HG03558 (cell line): ENCODE data around the gene HSD17B2.
"Not testable (repeated sequence)": the region's sequence is repeated elsewhere in the genome, so short reads cannot be mapped to it uniquely, and the experiment has no call there.

Source experiments
- ATAC-seq: cut with Tn5 transposase; IDR thresholded peaks from one replicate; pipeline ENCODE4 v1.9.1; 2021; ENCODE audit warnings: moderate number of reproducible peaks; ENCODE audit not compliant: unreplicated experiment; ENCODE audit errors: extremely low read depth

The HSD17B2 gene, protein sequence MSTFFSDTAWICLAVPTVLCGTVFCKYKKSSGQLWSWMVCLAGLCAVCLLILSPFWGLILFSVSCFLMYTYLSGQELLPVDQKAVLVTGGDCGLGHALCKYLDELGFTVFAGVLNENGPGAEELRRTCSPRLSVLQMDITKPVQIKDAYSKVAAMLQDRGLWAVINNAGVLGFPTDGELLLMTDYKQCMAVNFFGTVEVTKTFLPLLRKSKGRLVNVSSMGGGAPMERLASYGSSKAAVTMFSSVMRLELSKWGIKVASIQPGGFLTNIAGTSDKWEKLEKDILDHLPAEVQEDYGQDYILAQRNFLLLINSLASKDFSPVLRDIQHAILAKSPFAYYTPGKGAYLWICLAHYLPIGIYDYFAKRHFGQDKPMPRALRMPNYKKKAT

DNA sequence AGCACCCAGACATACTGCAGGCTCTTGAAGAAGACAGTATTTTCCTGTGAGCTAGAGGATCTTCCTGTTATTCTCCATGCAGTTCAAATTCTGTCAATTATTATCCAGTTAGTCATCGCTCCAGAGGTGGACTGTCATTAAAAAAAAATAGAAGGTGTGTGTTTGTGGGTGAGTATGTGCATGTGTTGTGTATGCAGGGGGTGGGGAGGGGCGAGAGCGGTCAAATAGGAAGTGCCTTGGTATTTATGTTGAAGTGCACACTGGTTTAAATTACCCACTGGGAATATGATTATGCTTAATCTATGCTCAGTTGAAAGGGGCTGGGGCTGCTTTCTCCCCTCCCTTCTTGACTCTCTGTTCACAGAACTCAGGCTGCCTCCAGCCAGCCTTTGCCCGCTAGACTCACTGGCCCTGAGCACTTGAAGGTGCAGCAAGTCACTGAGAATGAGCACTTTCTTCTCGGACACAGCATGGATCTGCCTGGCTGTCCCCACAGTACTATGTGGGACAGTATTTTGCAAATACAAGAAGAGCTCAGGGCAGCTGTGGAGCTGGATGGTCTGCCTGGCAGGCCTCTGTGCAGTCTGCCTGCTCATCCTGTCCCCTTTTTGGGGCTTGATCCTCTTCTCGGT, at the start of gene HSD17B2:
Gene HSD17B2, plus strand, starts transcription at position 273 of the 632 bp plus-strand sequence. Its CDS starts 172 bp downstream, at position 445.
- no peak for ATAC-seq

DNA sequence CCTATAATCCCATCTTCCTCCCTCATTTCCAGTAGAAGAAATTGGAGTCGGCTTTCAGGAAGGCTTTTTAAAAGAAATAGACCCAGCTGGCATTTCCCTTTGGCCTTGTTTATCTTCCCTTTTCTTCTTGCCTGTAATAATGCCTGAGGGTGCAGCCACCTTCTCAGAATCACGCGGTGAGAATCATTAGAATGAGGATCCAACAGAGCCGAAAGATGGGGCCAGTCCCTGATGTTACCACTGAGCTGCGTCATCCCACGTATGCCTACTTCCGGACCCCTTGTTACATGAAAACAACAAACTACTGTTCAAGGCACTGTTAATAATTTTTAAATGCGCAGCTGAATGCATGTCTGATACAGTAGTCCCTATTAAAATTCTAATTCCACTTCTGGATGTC, 47.9 kb upstream of the HSD17B2 start:
- no peak for ATAC-seq

DNA sequence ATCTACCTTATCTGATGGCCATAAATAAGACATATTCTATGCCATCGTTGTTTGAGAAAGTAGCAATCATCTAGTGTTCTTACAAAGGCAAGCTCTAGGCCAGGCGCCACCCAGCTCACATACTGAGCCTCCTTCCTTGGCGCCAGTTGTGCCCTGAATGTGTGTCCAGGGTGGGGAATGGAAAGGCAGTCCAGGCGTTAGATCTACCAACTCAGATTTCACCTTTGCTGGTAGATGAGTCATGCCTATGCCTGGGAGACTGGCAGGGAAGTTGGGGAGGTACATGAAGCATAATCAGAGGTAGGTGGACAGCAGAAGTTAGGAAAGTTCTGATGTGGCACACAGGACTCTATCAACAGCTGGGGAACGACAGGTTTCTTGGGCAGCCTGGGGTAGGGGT, 47.3 kb upstream of the HSD17B2 start:
- ATAC-seq, result no peak

DNA sequence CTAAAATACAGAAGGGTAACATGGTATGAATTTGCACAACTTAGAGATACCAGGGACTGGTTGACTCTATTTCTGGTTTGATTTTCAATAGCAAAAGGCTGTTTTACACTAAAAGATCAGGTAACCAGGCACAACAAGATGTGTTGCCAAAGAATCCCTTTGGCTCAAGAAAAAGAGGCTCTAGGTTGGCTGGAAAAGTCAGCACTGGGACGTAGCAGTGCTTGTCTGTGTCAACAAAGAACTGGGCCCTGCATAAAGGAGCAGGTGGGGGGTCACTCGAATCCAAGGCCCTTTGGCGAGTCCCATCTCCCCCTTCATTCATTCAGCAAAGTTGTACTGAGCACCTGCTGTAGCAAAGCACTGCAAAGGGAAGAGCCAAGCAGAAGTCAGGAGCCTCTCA, 42.2 kb upstream of the HSD17B2 start:
- no peak for ATAC-seq

DNA sequence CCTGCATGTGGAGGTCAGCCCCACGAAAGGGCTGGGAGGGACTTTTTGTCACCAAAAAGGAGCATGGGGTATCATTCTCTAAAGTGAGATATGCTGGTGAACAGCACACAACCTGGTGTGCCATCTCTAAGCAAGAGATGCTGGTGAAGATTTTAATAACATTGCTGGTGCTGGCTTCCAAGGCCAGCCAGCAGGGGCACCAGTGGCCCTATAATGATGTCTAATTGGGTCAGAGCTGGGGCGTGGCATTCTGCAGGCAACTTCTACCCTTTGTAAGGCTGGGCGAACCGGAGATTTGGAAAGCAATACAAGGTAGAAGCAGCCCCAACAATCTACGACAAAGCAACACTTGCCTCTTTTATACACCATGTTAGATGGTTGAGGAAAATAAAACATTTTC, 40.6 kb upstream of the HSD17B2 start:
- ATAC-seq, result no peak

DNA sequence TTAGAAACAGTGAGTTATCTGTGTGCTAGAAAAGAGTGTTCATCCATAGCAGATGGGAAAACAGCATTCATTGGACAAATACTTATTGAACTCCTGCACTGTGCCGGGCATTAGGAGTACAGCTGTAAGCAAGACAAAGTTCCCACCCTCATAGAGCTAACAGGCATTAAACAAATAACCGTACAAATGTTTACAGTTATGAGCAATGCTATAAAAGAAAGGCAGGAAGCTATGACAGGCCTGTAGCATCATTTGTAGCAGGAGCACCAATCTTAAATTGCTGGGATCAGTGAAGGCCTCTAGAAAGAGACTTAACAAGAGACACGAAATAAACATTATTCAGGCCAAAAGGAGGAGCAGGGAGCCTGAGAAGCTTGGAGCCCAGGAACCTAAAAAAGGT, 39.4 kb upstream of the HSD17B2 start:
- no peak for ATAC-seq

DNA sequence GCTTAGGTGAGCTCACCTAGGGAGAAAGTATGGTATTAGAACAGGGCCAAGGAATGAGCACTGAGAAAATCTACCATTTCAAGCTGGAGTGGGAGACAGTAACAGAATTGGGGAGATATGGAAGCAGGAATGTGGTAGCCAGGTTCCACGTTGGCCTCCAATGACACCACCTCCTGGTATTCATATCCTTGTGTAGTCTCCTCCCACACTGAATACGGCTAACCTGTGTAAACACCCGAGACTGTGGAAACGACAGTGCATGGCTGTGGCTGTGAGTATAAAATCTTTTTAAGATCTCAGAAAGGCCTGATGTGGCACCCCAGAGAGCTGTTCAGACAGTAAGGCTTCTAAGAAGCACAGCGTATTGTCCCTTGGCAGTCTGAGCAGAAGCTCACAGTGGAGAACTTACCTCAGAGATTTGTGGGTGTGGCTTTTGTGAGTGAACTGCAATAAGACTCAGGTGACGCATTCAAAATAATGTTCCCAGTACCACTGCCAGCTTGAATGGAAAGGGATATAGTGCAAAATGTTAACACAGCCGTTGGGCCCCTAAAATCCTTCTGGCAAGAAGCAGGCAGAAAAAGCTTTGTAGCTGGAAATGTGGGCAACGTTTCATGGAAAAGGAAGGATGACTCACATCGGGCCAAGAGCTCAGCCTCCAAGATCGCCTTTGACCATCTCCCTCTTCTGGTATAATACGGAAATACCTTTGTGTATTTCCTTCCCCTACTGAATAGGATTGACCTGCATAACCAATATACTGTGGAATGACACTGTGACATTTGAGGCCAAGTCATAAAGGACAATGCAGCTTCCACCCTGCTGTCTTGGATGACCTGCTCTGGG, 38.2 kb upstream of the HSD17B2 start:
- ATAC-seq, result no peak

DNA sequence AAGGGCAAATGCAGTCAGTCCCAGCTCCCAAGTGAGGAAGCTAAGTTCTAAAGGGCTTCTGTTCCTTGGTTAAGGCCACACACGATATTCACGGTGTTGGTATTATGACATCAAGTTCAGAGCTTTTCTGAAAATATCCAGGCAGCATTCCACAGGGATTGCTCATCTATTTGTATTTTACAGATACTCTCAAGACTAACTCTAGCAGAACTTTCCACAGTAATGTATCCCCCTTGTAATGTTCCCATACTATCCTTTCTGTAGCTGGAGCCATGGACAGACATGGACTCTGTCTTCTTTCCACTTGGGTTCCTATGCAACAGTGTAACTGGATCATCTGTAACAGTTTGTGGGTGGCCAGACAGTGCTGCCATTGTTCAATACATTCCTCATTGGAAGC, 37.3 kb upstream of the HSD17B2 start:
- ATAC-seq, result no peak

DNA sequence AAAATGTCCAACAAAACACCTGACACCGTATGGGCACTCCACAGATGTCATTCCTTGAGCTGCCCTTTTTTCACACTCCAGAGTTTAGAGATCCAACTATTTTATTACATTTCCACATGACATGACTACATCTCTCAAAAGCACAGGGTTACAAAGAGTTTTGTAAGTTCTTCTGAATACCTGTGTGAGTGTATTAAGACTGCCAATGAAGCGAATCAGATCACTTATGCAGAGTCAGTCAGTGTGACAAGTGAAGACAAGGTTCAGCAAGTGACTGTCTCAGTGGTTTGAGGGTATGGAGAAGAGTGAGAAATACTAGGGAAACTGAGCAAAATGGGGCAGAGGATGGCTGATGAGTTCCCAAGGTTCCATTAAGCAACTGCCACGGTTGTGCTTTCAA, 32.2 kb upstream of the HSD17B2 start:
- no peak for ATAC-seq

DNA sequence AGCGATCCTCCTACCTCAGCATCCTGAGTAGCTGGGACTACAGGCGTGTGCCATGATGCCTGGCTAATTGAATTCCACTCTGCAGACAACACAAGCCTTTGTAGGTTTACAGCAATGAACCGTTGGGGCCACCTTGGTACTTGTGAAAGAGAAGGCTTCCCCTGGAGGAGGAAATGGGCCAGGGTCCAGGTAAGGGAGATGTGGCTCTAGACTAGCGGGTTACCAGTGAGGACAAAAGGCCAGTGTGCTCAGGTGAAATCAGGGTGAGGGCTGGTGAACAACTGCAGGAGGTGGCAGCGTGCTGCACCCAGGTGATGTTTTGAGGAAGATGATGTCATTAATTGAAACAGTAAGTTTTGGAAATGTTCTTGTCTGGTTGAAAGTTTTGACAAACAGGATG, 30.5 kb upstream of the HSD17B2 start:
- ATAC-seq, result no peak

DNA sequence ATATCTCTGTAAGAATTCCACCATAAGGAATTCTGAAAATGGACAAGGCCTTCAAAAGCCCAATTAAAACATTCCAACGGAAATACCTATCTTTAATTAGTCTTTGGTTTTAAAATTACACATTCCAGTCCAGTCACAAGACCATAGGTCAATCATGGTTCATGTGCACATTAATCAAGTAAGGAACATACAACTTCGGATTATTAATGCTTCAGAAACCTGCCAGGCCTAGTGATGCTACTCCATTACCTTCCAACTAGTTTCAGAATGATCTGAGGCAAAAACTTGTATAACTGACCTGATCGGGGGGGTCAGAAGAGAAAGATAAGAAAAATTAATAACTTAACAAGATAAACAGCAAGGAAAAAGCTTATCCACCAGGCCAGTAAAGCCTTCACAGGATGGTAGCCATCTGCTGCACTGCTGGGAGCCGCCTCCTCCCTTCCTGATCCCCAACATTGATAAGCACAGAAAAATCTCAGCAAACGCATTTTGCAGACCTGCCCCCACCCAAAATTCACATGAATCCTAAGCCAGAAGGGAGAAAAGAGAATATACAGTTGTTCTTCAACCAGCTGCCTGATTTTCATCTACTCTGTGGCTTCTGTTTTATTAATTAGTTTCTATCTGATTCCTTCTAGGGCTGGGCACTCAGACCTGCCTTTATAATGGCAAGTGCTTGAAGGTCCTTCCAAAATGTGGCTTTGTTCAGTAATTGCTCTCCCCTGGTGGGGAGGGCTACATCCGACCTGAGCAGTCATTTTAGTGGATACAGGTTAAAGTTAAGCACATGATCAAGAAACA, 29.8 kb upstream of the HSD17B2 start:
- no peak for ATAC-seq

DNA sequence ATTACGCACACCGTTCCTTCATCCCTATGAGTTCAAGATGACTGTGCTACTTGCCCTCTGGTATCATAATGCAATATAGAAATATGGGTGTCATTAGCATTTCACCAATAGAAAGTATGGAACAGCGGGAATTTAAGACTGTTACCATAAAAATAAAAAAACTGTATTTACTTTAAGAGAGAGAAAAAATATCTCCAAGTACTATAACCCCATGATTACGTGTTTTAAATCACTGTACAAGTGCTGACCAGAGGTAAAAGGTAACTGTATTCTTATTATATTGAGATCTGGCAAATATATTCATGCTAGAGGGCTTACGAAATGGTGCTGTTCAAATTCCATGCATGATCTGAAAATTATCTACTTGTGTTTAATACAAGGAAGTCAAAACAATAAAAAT, 29.0 kb upstream of the HSD17B2 start:
- ATAC-seq, result no peak

DNA sequence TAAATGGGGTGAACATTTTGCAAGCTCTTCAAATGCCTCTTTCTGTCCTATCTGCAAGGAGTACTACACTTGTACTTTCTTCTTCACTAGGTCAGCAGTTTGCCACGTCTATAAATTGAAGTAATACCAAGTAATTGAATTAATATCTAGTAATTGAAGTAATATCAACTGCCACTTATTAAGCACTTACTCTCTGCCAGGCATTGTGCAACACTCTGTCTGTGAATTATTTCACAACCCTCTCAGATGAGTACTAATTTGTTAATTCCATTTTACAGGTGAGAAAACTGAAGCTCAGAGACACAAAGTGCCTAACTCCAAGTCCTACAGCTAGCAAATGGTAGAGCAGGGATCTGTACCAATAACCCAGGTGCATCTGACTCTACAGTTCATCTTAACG, 27.9 kb upstream of the HSD17B2 start:
- no peak for ATAC-seq

DNA sequence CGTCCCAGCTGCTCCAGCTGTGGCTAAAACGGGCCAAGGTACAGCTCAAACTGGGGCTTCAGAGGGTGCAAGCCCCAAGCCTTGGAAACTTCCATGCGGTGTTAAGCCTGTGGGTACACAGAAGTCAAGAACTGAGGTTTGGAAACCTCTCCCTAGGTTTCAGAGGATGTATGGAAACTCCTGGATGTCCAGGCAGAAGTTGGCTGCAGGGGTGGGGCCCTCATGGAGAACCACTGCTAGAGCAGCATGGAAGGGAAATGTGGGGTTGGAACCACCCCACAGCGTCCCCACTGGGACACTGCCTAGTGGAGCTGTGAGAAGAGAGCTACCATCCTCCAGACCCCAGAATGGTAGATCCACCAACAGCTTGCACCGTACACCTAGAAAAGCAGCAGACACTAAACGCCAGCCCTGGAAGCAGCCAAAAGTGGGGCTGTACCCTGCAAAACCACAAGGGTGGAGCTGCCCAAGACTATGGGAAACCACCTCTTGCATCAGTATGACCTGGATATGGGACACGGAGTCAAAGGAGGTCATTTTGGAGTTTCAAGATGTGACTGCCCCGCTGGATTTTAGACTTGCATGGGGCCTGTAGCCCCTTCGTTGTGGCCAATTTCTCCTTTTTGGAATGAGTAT, 26.0 kb upstream of the HSD17B2 start:
- ATAC-seq, result no peak

DNA sequence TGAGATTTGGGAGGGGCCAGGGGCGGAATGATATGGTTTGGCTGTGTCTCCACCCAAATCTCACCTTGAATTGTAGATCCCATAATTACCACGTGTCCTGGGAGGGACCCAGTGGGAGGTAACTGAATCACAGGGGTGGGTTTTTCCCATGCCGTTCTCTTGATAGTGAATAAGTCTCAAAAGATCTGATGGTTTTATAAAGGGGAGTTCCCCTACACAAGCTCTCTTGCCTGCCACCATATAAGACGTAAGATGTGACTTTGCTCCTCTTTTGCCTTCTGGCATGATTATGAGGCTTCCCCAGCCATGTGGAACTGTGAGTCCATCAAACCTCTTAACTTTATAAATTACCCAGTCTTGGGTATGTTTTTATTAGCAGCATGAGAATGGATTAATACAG, 25.3 kb upstream of the HSD17B2 start:
- not testable (repeated sequence) for ATAC-seq

DNA sequence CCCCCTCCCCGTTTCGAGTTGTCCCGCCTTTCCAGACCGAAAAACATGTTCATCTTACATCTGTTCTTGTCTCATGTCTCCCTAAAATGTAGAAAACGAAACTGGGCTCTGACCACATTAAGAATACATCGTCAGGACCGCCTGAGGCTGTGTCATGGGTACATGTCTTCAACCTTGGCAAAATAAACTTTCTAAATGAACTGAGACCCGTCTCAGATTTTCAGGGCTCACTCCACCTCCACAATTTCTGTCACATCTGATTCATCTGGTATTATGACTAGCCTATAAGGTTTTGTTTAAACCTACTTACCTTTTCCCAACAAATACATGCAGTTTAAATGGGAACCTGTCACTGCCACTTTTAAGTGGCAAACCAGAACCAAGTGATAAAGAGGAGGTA, 24.4 kb upstream of the HSD17B2 start:
- no peak for ATAC-seq

DNA sequence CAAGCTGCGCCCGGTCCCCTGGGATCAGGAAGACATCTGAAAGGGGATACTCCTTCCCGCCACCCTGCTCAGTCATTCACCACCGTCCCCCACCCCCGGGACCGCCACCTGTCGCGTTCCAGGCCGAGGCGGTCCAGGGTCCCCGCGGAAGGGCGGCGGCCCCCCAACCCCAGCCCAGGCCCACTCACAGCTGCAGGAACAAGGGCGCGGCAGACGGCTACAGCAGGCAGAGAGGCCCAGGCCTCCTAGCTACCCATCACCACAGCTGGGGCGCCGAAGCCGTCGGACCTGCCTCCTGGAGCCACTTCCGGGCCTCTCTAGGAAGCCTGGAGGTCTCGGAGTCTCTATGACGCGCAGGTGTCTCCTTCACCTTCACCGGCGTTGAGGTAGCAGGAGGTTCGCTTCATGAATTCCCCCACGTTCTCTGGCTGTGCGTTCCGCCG, 23.8 kb upstream of the HSD17B2 start, which contains the start of gene SDR42E1:
Gene SDR42E1, minus strand, starts transcription at position 272 of the 443 bp plus-strand sequence. CDS start 10,612 bp downstream, outside the sequence.
- no peak for ATAC-seq

DNA sequence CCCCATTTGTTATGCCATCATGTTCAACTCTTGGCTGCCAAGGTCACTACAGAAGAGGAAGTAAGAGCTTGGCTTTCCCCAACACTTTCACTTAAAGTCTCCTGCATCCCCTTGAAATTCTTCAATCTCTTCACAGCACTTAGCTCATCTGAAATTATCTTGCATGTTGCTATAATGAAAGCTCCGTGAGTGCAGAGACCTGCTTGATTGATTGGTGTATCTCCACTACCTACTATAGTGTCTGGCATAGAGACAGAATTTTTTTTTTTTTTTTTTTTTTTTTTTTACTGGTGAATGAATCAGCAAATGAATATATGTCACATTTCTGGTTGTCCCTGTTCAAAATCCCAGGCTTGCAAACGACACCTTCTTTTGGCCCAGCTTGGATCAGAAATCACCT, 21.9 kb upstream of the HSD17B2 start:
- ATAC-seq, result no peak

DNA sequence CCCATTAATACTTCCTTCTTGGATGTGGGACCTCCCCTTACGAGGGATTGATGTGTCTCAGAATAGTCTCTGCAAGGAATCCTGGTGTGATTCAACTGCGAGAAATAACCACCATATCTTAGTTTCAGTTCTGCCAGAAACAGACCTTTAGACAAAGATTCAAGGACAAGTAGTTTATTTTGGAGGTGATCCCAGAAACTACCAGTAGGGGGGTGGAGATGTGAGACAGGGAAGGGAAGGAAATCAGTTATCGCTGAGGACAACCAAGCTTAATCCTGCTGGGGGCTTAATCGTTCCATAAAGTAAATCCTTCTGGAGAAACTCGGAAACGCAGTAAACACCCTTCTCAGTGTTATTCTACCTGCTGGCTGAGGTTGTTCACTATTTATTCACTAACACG, 18.8 kb upstream of the HSD17B2 start:
- ATAC-seq, result no peak

DNA sequence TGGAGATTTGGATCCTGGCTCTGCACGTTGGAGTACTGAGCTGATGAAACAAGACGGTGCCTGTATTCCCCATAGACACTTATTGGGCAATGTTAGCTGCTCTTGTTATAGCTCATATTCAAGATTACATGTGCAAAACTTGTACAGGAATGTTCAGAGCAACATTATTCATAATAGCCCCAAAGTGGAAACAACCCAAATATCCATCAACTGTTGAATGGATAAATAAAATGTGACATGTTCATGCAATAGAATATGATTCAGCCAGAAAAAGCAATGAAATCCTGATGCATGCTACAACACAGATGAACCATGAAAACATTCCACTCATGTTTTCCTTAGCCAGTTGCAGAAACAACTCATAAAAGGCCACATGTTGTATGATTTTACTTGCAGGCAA, 18.1 kb upstream of the HSD17B2 start:
- no peak for ATAC-seq
